Spleen (tissue), 11 donors: ENCODE results near the gene TUBA4B. TPM values are rescaled to one million over a fixed set of nuclear protein-coding genes. Genes with fewer than 3 reads are reported as not detected.
A peak's percentile ranks its signal among the peaks of the same experiment; 100 is the strongest.

Source experiments
- DNase-seq: peaks from one replicate; pipeline ENCODE4 v3.0.0-alpha.2; 2020
- H3K27ac ChIP-seq, 8 donors: fragments of 200-600 bp; sonication (generic) in 7 of 8; 1 replicate in 4 of 8; 2 replicates in 4 of 8; pipeline versions ENCODE4 v1.5.0 to v1.8.0; 2016 to 2021; ENCODE audit warnings: inconsistent platforms in 4 of 8, mild to moderate bottlenecking in 4 of 8, moderate library complexity in 1 of 8
- H3K27me3 ChIP-seq, 7 donors: fragments of 200-600 bp; sonication (generic) in 6 of 7; replicated peaks in 1 of 7; 1 replicate in 4 of 7; 2 replicates in 3 of 7; pipeline versions ENCODE4 v1.5.0 to v1.8.0; 2016 to 2021; ENCODE audit warnings: inconsistent platforms in 3 of 7, mild to moderate bottlenecking in 1 of 7
- H3K36me3 ChIP-seq, 6 donors: fragments of 200-600 bp; sonication (generic) in 5 of 6; 1 replicate in 4 of 6; 2 replicates in 2 of 6; pipeline versions ENCODE4 v1.5.0 to v1.8.0; 2016 to 2021; ENCODE audit warnings: inconsistent platforms in 2 of 6
- H3K4me1 ChIP-seq, 6 donors: fragments of 200-600 bp; sonication (generic) in 5 of 6; 1 replicate in 3 of 6; 2 replicates in 3 of 6; pipeline versions ENCODE4 v1.5.0 to v1.8.0; 2016 to 2021; ENCODE audit warnings: inconsistent platforms in 3 of 6
- H3K4me3 ChIP-seq, 8 donors: fragments of 200-600 bp; sonication (generic) in 7 of 8; 1 replicate in 4 of 8; 2 replicates in 4 of 8; pipeline versions ENCODE4 v1.5.0 to v1.8.0; 2016 to 2021; ENCODE audit warnings: inconsistent platforms in 4 of 8, mild to moderate bottlenecking in 4 of 8, moderate library complexity in 2 of 8
- H3K9me3 ChIP-seq, 8 donors: fragments of 200-600 bp; sonication (generic) in 7 of 8; 1 replicate in 4 of 8; 2 replicates in 4 of 8; pipeline versions ENCODE4 v1.5.0 to v1.8.0; 2016 to 2021; ENCODE audit warnings: inconsistent platforms in 4 of 8
- CTCF ChIP-seq, 11 experiments: fragments of 200-600 bp in 7 of 11; fragments of 450-650 bp in 4 of 11; sonication (generic) in 4 of 11; IDR thresholded peaks in 8 of 11; conservative IDR thresholded peaks in 3 of 11; 1 replicate in 7 of 11; 2 replicates in 4 of 11; pipeline versions ENCODE4 v1.4.0 to v1.8.0; 2016 to 2021; ENCODE audit warnings: antibody characterized with exemption in 11 of 11, inconsistent platforms in 4 of 11, mild to moderate bottlenecking in 1 of 11
- POLR2A ChIP-seq, 3 donors: fragments of 450-650 bp; IDR thresholded peaks; one replicate each; pipeline ENCODE4 v1.5.1; 2017; ENCODE audit warnings: antibody characterized with exemption in 3 of 3, mild to moderate bottlenecking in 1 of 3
- POLR2AphosphoS5 ChIP-seq, 3 donors: sonication (generic); formaldehyde crosslinking; IDR thresholded peaks; one replicate each; pipeline ENCODE4 v1.5.1; 2017; ENCODE audit warnings: antibody characterized with exemption in 3 of 3
- WGBS, 5 donors: extraction: QIAGEN DNeasy Blood & Tissue Kit in 3 of 5; methylation state at CpG; one replicate each; pipeline versions ENCODE4 v1.1.5 to v1.1.7; 2013 to 2018; 5-methylcytosine and 5-hydroxymethylcytosine counted together
- intact Hi-C: fragments of 100-400 bp; cut with DNase I; formaldehyde crosslinking; loops from one replicate; pipeline ENCODE4 v1.15.0; 2023; ENCODE audit warnings: low total_unique reads
- polyA plus RNA-seq, 3 donors: library from polyadenylated mRNA; stranded (reverse); fragments of 200-250 nt; gene quantifications; one replicate each; pipeline ENCODE4 v1.2.1, GENCODE V29; 2013
- total RNA-seq, 7 donors: library from RNA; depleted of rRNA in 3 of 7; stranded (reverse); fragments of >200 nt in 3 of 7; fragmentation: NEBNext Ultra II Directional in 4 of 7; extraction: Animal tissue kit (Norgen Biotek cat#: 25700) in 4 of 7; gene quantifications; one replicate each; pipeline versions ENCODE4 v1.1.0 to v1.2.1, GENCODE V29; 2016 to 2021
- donor health status: healthy with polysubstance abuse.
- donor health status: DM: no; HTN: no; CAD: no; lungs with moderate emphysema.
- donor health status: DM: no; HTN: no; CAD: no.
- donor health status: Bipolar disorder and iron deficiency.
- donor health status: healthy.
- donor health status: DM: no; HTN: no; CAD: no.
- donor health status: DM: yes; HTN: yes; CAD: no.

The TUBA4B gene
- total and polyA plus RNA-seq, 10 donors = not detected

- 82 to 90% (median 85%) methylated on average over 9 of the region's 9 CpGs for WGBS, 5 donors
- Histone ChIP-seq H3K9me3 (no peaks in the 10 kb centered on the region), H3K36me3 (peaks cover 0 to 78% (median 15%) of the 10 kb centered on the region in 6 donors), H3K27me3 (no peaks in the 10 kb centered on the region), H3K4me3 (no peak overlapping the region), H3K27ac (peak overlapping the region in 6 of 8 donors; percentile 24 to 96 (median 66)), H3K4me1 (peaks cover 7 to 66% (median 33%) of the 10 kb centered on the region in 6 donors)
- no peak for DNase-seq
- TF ChIP-seq POLR2AphosphoS5 (IDR thresholded peaks at IDR 0.05) = no peak
- no peak for TF ChIP-seq POLR2A (IDR thresholded peaks at IDR 0.05)
- TF ChIP-seq CTCF (IDR thresholded peaks at IDR 0.05 in 8 of 11, conservative IDR thresholded peaks at IDR 0.05 in 3 of 11) = no peak
- intact Hi-C loops = no loop called here
Measured at GRCh38 chr2:219210886-219211362, 42.1 kb upstream of the TUBA4B start.

- 82 to 91% (median 86%) methylated on average over 8 of the region's 8 CpGs for WGBS, 5 donors
- no peaks in the 10 kb centered on the region for H3K27me3 ChIP-seq
- H3K9me3 ChIP-seq = no peaks in the 10 kb centered on the region
- no peak for TF ChIP-seq CTCF (IDR thresholded peaks at IDR 0.05 in 8 of 11, conservative IDR thresholded peaks at IDR 0.05 in 3 of 11)
- TF ChIP-seq POLR2AphosphoS5 (IDR thresholded peaks at IDR 0.05) = no peak
- no peak for TF ChIP-seq POLR2A (IDR thresholded peaks at IDR 0.05)
- H3K27ac ChIP-seq = peak overlapping the region in 3 of 8 donors; percentile 39 to 54 (median 42)
- peaks cover 9 to 69% (median 28%) of the 10 kb centered on the region in 6 donors for H3K4me1 ChIP-seq
- intact Hi-C loops = no loop called here
- H3K36me3 ChIP-seq = peaks cover 0 to 77% (median 15%) of the 10 kb centered on the region in 6 donors
- no peak overlapping the region for H3K4me3 ChIP-seq
- no peak for DNase-seq
Measured at GRCh38 chr2:219213026-219213415, 40.0 kb upstream of the TUBA4B start.

GRCh38 chr2:219213486-219214071, 39.5 kb upstream of the TUBA4B start:
- Histone ChIP-seq H3K27ac (peak overlapping the region in 3 of 8 donors; percentile 39 to 54 (median 42)), H3K36me3 (peaks cover 0 to 71% (median 12%) of the 10 kb centered on the region in 6 donors), H3K4me1 (peaks cover 11 to 69% (median 29%) of the 10 kb centered on the region in 6 donors), H3K9me3 (no peaks in the 10 kb centered on the region), H3K27me3 (no peaks in the 10 kb centered on the region), H3K4me3 (no peak overlapping the region)
- WGBS, 5 donors = 82 to 94% (median 91%) methylated on average over 10 of the region's 10 CpGs
- TF ChIP-seq CTCF (IDR thresholded peaks at IDR 0.05 in 8 of 11, conservative IDR thresholded peaks at IDR 0.05 in 3 of 11) (no peak), POLR2AphosphoS5 (IDR thresholded peaks at IDR 0.05) (no peak), POLR2A (IDR thresholded peaks at IDR 0.05) (no peak)
- no peak for DNase-seq
- intact Hi-C loops = no loop called here

- intact Hi-C loops = no loop called here
- Histone ChIP-seq H3K4me1 (peaks cover 15 to 69% (median 31%) of the 10 kb centered on the region in 6 donors), H3K4me3 (no peak overlapping the region), H3K9me3 (no peaks in the 10 kb centered on the region), H3K27ac (peak overlapping the region in 1 of 8 donors; percentile 42), H3K27me3 (no peaks in the 10 kb centered on the region), H3K36me3 (peaks cover 0 to 66% (median 7%) of the 10 kb centered on the region in 6 donors)
- DNase-seq = no peak
- no peak for TF ChIP-seq POLR2A (IDR thresholded peaks at IDR 0.05)
- no peak for TF ChIP-seq POLR2AphosphoS5 (IDR thresholded peaks at IDR 0.05)
- TF ChIP-seq CTCF (IDR thresholded peaks at IDR 0.05 in 8 of 11, conservative IDR thresholded peaks at IDR 0.05 in 3 of 11) = no peak
- 94 to 97% (median 96%) methylated on average over 15 of the region's 15 CpGs for WGBS, 5 donors
Measured at GRCh38 chr2:219214141-219214540, 38.9 kb upstream of the TUBA4B start.
